ENCODE measurements around the gene CFAP58.

The CFAP58 gene, protein sequence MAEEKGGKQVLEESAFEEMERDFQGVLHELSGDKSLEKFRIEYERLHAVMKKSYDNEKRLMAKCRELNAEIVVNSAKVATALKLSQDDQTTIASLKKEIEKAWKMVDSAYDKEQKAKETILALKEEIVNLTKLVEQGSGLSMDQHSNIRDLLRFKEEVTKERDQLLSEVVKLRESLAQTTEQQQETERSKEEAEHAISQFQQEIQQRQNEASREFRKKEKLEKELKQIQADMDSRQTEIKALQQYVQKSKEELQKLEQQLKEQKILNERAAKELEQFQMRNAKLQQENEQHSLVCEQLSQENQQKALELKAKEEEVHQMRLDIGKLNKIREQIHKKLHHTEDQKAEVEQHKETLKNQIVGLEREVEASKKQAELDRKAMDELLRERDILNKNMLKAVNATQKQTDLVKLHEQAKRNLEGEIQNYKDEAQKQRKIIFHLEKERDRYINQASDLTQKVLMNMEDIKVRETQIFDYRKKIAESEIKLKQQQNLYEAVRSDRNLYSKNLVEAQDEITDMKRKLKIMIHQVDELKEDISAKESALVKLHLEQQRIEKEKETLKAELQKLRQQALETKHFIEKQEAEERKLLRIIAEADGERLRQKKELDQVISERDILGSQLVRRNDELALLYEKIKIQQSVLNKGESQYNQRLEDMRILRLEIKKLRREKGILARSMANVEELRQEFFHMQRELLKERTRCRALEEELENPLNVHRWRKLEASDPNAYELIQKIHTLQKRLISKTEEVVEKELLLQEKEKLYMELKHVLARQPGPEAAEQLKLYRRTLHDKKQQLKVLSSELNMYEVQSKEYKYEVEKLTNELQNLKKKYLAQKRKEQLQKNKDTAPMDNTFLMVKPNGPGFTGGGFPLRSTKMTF

GRCh38 chr10:104353325-104354048, at the start of gene CFAP58:
Gene CFAP58, plus strand, starts transcription at chr10:104353833. Its CDS starts 65 bp downstream, at chr10:104353898.
- no peak within 1 kb of the TSS for H3K27ac ChIP-seq (ENCODE audit: low read length)
- 0 out of 2 replicates have a peak within 1 kb of the TSS, but pooled peaks have one; percentile 34 for H3K9ac ChIP-seq (ENCODE audit: low read depth, low read length)
- H3K36me3 ChIP-seq (ENCODE audit: insufficient read depth, low read depth, low read length) = no peaks in the 10 kb centered on the region
- peak within 1 kb of the TSS; percentile 56 for H3K4me3 ChIP-seq (ENCODE audit: low read length)
- H3K9me3 ChIP-seq (ENCODE audit: insufficient read depth, low read depth, low read length) = no peaks in the 10 kb centered on the region
- peaks cover 8% of the 10 kb centered on the region for H3K4me1 ChIP-seq (ENCODE audit: insufficient read depth, low read length)
- H3K27me3 ChIP-seq (ENCODE audit: insufficient read depth, low read length) = peaks cover 24% of the 10 kb centered on the region

- H3K9me3 ChIP-seq (ENCODE audit: insufficient read depth, low read depth, low read length) = peaks cover 18% of the 10 kb centered on the region
- H3K9ac ChIP-seq (ENCODE audit: low read depth, low read length) = no peak overlapping the region
- H3K27me3 ChIP-seq (ENCODE audit: insufficient read depth, low read length) = no peaks in the 10 kb centered on the region
- H3K4me1 ChIP-seq (ENCODE audit: insufficient read depth, low read length) = peaks cover 2% of the 10 kb centered on the region; the same call in 1 of the 2 replicates
- no peak overlapping the region for H3K27ac ChIP-seq (ENCODE audit: low read length)
- H3K36me3 ChIP-seq (ENCODE audit: insufficient read depth, low read depth, low read length) = no peaks in the 10 kb centered on the region
- no peak overlapping the region for H3K4me3 ChIP-seq (ENCODE audit: low read length)
Observed at GRCh38 chr10:104304356-104304745, 49.3 kb upstream of the CFAP58 start.

- no peak overlapping the region for H3K27ac ChIP-seq (ENCODE audit: low read length)
- H3K9me3 ChIP-seq (ENCODE audit: insufficient read depth, low read depth, low read length) = peaks cover 18% of the 10 kb centered on the region
- no peak overlapping the region for H3K4me3 ChIP-seq (ENCODE audit: low read length)
- no peak overlapping the region for H3K9ac ChIP-seq (ENCODE audit: low read depth, low read length)
- H3K27me3 ChIP-seq (ENCODE audit: insufficient read depth, low read length) = no peaks in the 10 kb centered on the region
- peaks cover 2% of the 10 kb centered on the region; the same call in 1 of the 2 replicates for H3K4me1 ChIP-seq (ENCODE audit: insufficient read depth, low read length)
- H3K36me3 ChIP-seq (ENCODE audit: insufficient read depth, low read depth, low read length) = no peaks in the 10 kb centered on the region
Observed at GRCh38 chr10:104304927-104305326, 48.7 kb upstream of the CFAP58 start.

GRCh38 chr10:104306897-104307296, 46.7 kb upstream of the CFAP58 start:
- Histone ChIP-seq H3K27ac (ENCODE audit: low read length) (no peak overlapping the region), H3K9ac (ENCODE audit: low read depth, low read length) (no peak overlapping the region), H3K9me3 (ENCODE audit: insufficient read depth, low read depth, low read length) (peaks cover 18% of the 10 kb centered on the region), H3K36me3 (ENCODE audit: insufficient read depth, low read depth, low read length) (peaks cover 13% of the 10 kb centered on the region), H3K4me3 (ENCODE audit: low read length) (no peak overlapping the region), H3K27me3 (ENCODE audit: insufficient read depth, low read length) (no peaks in the 10 kb centered on the region), H3K4me1 (ENCODE audit: insufficient read depth, low read length) (peaks cover 2% of the 10 kb centered on the region; the same call in 1 of the 2 replicates)

GRCh38 chr10:104307576-104308438, 45.8 kb upstream of the CFAP58 start:
- peaks cover 18% of the 10 kb centered on the region for H3K9me3 ChIP-seq (ENCODE audit: insufficient read depth, low read depth, low read length)
- H3K4me3 ChIP-seq (ENCODE audit: low read length) = no peak overlapping the region
- H3K4me1 ChIP-seq (ENCODE audit: insufficient read depth, low read length) = peaks cover 2% of the 10 kb centered on the region; the same call in 1 of the 2 replicates
- peaks cover 22% of the 10 kb centered on the region for H3K36me3 ChIP-seq (ENCODE audit: insufficient read depth, low read depth, low read length)
- no peak overlapping the region for H3K9ac ChIP-seq (ENCODE audit: low read depth, low read length)
- H3K27ac ChIP-seq (ENCODE audit: low read length) = no peak overlapping the region
- no peaks in the 10 kb centered on the region for H3K27me3 ChIP-seq (ENCODE audit: insufficient read depth, low read length)

GRCh38 chr10:104308439-104308903, 45.2 kb upstream of the CFAP58 start:
- H3K4me1 ChIP-seq (ENCODE audit: insufficient read depth, low read length) = peaks cover 2% of the 10 kb centered on the region; the same call in 1 of the 2 replicates
- H3K4me3 ChIP-seq (ENCODE audit: low read length) = no peak overlapping the region
- no peak overlapping the region for H3K27ac ChIP-seq (ENCODE audit: low read length)
- H3K27me3 ChIP-seq (ENCODE audit: insufficient read depth, low read length) = no peaks in the 10 kb centered on the region
- H3K36me3 ChIP-seq (ENCODE audit: insufficient read depth, low read depth, low read length) = peaks cover 29% of the 10 kb centered on the region
- H3K9ac ChIP-seq (ENCODE audit: low read depth, low read length) = no peak overlapping the region
- H3K9me3 ChIP-seq (ENCODE audit: insufficient read depth, low read depth, low read length) = peaks cover 11% of the 10 kb centered on the region

DNA sequence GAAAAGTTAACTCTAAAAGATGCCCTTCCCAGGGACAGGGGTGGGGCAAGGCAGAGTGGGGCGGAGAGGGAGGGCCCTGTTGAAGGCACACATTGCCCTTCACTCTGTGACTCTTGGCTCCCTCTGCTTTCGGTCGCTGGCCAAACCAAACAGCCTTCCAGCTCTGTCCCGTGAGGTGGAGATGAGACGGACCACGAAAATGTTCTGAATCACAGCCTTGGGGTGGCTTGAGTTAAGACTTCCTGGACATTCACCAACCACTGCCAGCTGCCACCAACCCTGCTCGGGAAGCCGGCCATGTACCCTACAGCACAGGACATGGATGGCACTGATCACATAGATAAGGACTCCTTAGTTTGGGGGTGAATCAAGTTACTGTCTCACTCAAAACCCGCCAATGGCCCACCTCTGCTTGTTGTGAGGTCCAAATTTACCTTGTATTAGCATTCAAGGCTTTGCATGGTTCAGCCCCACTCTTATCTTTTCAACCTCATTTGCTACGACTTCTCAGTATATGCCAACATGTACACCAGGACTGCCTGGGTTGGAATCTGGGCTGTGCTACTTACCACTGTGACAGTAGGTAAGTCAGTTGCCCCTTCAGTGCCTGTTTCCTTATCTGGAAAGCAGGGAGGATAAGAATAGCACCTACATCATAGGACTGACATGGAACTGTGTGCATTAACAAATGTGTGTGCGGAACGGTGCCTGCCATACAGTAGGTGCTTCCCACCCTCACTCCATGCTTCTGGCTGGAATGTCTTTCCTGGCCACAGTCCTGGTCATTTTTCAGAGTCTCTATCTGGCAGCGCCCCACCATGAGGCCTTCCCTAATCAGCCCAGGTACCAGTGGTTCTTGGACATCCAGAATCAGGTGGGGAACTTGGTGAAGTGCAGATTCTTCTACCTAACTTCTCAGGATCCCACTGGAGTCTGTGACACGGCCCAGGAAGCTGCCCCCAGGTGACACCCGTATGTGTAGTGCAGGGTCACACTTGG, 43.4 kb upstream of the CFAP58 start:
- Histone ChIP-seq H3K27ac (ENCODE audit: low read length) (no peak overlapping the region), H3K9ac (ENCODE audit: low read depth, low read length) (no peak overlapping the region), H3K9me3 (ENCODE audit: insufficient read depth, low read depth, low read length) (no peaks in the 10 kb centered on the region), H3K36me3 (ENCODE audit: insufficient read depth, low read depth, low read length) (peaks cover 47% of the 10 kb centered on the region), H3K27me3 (ENCODE audit: insufficient read depth, low read length) (no peaks in the 10 kb centered on the region), H3K4me3 (ENCODE audit: low read length) (no peak overlapping the region), H3K4me1 (ENCODE audit: insufficient read depth, low read length) (peaks cover 2% of the 10 kb centered on the region; the same call in 1 of the 2 replicates)

DNA sequence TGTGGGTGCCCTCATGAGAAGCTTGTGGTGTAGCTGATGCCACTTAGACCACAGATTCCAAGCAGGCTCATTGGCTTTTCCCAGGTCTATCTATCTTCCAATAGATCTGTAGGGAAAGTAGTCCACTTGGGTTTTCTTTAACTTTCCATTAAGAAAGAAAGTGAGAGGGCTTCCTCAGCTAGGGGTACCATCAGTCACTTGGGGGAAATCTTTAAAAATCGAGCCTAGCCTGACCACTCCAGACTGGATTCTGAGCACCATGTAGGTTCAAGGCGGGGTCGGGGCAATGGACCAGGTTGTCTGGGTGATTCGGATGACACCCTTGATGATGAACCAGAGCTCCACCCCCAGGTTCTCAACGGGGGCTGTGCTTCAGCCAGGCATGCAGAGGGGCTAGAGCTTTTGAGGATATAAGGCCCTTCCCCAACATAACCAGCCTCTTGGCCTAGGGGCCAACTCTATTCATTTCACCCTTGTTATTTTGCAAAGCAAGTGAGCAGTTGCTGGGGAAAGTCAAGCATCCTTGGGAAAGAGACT, 42.4 kb upstream of the CFAP58 start:
- H3K4me1 ChIP-seq (ENCODE audit: insufficient read depth, low read length) = peaks cover 2% of the 10 kb centered on the region; the same call in 1 of the 2 replicates
- H3K9me3 ChIP-seq (ENCODE audit: insufficient read depth, low read depth, low read length) = no peaks in the 10 kb centered on the region
- no peak overlapping the region for H3K27ac ChIP-seq (ENCODE audit: low read length)
- H3K36me3 ChIP-seq (ENCODE audit: insufficient read depth, low read depth, low read length) = peaks cover 56% of the 10 kb centered on the region
- no peak overlapping the region for H3K4me3 ChIP-seq (ENCODE audit: low read length)
- H3K27me3 ChIP-seq (ENCODE audit: insufficient read depth, low read length) = no peaks in the 10 kb centered on the region
- H3K9ac ChIP-seq (ENCODE audit: low read depth, low read length) = no peak overlapping the region

DNA sequence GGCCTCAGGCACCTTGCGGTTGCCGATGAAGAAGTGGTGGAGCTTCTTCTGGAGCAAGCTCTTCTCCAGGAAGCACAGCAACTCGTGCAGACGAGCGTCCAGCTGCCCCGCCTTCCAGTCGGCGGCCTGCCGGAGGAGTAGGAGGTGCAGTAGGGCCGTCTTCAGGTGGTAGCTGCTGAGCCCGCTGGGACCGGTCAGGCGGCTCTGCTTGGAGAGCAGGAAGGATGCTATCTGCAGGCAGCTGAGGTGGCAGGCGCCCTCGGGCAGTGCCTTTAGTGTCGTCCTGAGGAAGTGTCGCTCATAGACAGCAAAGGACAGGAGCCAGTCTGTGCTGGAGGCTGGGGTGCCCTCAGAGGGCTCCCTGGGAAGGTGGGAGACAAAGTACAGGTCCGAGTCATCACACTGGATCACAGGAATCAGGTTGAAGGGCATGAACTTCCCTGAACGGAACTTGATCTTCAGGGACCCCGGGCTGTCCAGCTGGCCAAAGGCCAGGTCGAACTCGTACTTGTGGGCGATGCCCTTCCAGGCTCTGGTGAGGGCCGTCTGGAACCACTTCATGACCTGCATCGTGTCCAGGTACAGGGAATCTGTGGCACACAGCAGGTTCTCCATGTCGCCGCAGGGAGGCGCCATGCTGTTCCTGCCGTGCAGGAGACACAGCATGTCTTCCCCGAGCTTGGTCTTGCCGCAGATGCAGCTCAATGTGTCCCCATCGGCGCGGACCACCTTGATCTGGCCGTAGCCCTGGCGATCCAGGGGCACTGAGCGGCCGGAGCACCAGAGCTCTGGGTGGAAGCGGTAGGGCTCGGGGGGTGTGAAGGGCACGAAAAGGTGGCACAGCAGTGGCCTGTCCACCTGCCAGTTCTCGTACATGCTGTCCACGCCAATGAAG, 38.8 kb upstream of the CFAP58 start:
- Histone ChIP-seq H3K9me3 (ENCODE audit: insufficient read depth, low read depth, low read length) (no peaks in the 10 kb centered on the region), H3K27ac (ENCODE audit: low read length) (no peak overlapping the region), H3K36me3 (ENCODE audit: insufficient read depth, low read depth, low read length) (peaks cover 56% of the 10 kb centered on the region), H3K4me1 (ENCODE audit: insufficient read depth, low read length) (peaks cover 15% of the 10 kb centered on the region), H3K4me3 (ENCODE audit: low read length) (no peak overlapping the region), H3K9ac (ENCODE audit: low read depth, low read length) (no peak overlapping the region), H3K27me3 (ENCODE audit: insufficient read depth, low read length) (no peaks in the 10 kb centered on the region)

Data from iPS-20b (cell line).